ENCODE measurements around the gene FAM81A.
"Not testable (repeated sequence)": the region's sequence is repeated elsewhere in the genome, so short reads cannot be mapped to it uniquely, and the experiment has no call there.

FAM81A gene

GRCh38 chr15:59424616-59425015 is 13.4 kb upstream of the FAM81A start:
- Histone ChIP-seq H3K4me2 (ENCODE audit: low read length, poor library complexity, severe bottlenecking) (no peak overlapping the region), H3K4ac (ENCODE audit: low read depth in 1 of 2, low read length in 2 of 2) (no peak overlapping the region), H3K23ac (ENCODE audit: low read length in 2 of 2) (no peak overlapping the region), H2AK5ac (ENCODE audit: low read length, severe bottlenecking) (no peak overlapping the region), H3K27me3 (ENCODE audit: control insufficient read depth in 1 of 2, insufficient read depth in 1 of 2, low read length in 2 of 2) (peaks cover 10 to 24% of the 10 kb centered on the region in 2 experiments), H3K4me3 (ENCODE audit: insufficient read depth in 1 of 2, low read depth in 1 of 2, low read length in 2 of 2) (no peak overlapping the region), H3K27ac (ENCODE audit: low read length, poor library complexity, severe bottlenecking) (no peak overlapping the region), H2BK15ac (ENCODE audit: low read depth, poor library complexity, severe bottlenecking) (no peak overlapping the region), H3K79me1 (replicated peaks; ENCODE audit: low read length, poor library complexity, severe bottlenecking) (no peaks in the 10 kb centered on the region), H3K36me3 (ENCODE audit: control insufficient read depth in 1 of 2, insufficient read depth in 2 of 2, low read depth in 1 of 2, low read length in 2 of 2) (no peaks in the 10 kb centered on the region), H2BK120ac (ENCODE audit: low read depth, low read length) (no peak overlapping the region), H2BK12ac (ENCODE audit: low read length in 2 of 2) (no peak overlapping the region), H3K14ac (ENCODE audit: low read length in 2 of 2) (no peak overlapping the region), H3K9me3 (ENCODE audit: control insufficient read depth, low read length) (peaks cover 3% of the 10 kb centered on the region), H3K9ac (ENCODE audit: low read length) (no peak overlapping the region), H4K8ac (ENCODE audit: low read length) (no peak overlapping the region), H3K4me1 (ENCODE audit: control insufficient read depth, insufficient read depth, low read depth, low read length) (no peaks in the 10 kb centered on the region), H2AFZ (ENCODE audit: low read depth, low read length) (no peak overlapping the region), H3K18ac (ENCODE audit: low read depth in 1 of 2, low read length in 2 of 2) (no peak overlapping the region), H2BK5ac (ENCODE audit: low read depth, low read length, poor library complexity, severe bottlenecking) (no peak overlapping the region), H4K91ac (ENCODE audit: low read length) (no peak overlapping the region)
- DNase-seq = no peak
- 81% methylated on average over 5 of the region's 5 CpGs for WGBS

GRCh38 chr15:59428898-59429297 is 9.1 kb upstream of the FAM81A start:
- not testable (repeated sequence) for H3K4me1 ChIP-seq (ENCODE audit: control insufficient read depth, insufficient read depth, low read depth, low read length); H4K8ac ChIP-seq (ENCODE audit: low read length); H2BK12ac ChIP-seq (ENCODE audit: low read length in 2 of 2); H3K36me3 ChIP-seq (ENCODE audit: control insufficient read depth in 1 of 2, insufficient read depth in 2 of 2, low read depth in 1 of 2, low read length in 2 of 2); H3K27me3 ChIP-seq (ENCODE audit: control insufficient read depth in 1 of 2, insufficient read depth in 1 of 2, low read length in 2 of 2); H3K9ac ChIP-seq (ENCODE audit: low read length); H3K14ac ChIP-seq (ENCODE audit: low read length in 2 of 2); H2BK5ac ChIP-seq (ENCODE audit: low read depth, low read length, poor library complexity, severe bottlenecking); H3K9me3 ChIP-seq (ENCODE audit: control insufficient read depth, low read length); H3K4ac ChIP-seq (ENCODE audit: low read depth in 1 of 2, low read length in 2 of 2); H2BK120ac ChIP-seq (ENCODE audit: low read depth, low read length); H4K91ac ChIP-seq (ENCODE audit: low read length); DNase-seq; H3K23ac ChIP-seq (ENCODE audit: low read length in 2 of 2); H3K27ac ChIP-seq (ENCODE audit: low read length, poor library complexity, severe bottlenecking); H3K79me1 ChIP-seq (replicated peaks; ENCODE audit: low read length, poor library complexity, severe bottlenecking); H2BK15ac ChIP-seq (ENCODE audit: low read depth, poor library complexity, severe bottlenecking); H3K18ac ChIP-seq (ENCODE audit: low read depth in 1 of 2, low read length in 2 of 2); H3K4me2 ChIP-seq (ENCODE audit: low read length, poor library complexity, severe bottlenecking); H3K4me3 ChIP-seq (ENCODE audit: insufficient read depth in 1 of 2, low read depth in 1 of 2, low read length in 2 of 2); H2AK5ac ChIP-seq (ENCODE audit: low read length, severe bottlenecking); H2AFZ ChIP-seq (ENCODE audit: low read depth, low read length)
- 20% methylated on average over 1 of the region's 3 CpGs for WGBS

- Histone ChIP-seq H3K23ac (ENCODE audit: low read length in 2 of 2) (no peak overlapping the region), H2BK5ac (ENCODE audit: low read depth, low read length, poor library complexity, severe bottlenecking) (no peak overlapping the region), H3K4ac (ENCODE audit: low read depth in 1 of 2, low read length in 2 of 2) (no peak overlapping the region), H3K27ac (ENCODE audit: low read length, poor library complexity, severe bottlenecking) (no peak overlapping the region), H3K79me1 (replicated peaks; ENCODE audit: low read length, poor library complexity, severe bottlenecking) (no peaks in the 10 kb centered on the region), H3K4me2 (ENCODE audit: low read length, poor library complexity, severe bottlenecking) (no peak overlapping the region), H2AFZ (ENCODE audit: low read depth, low read length) (no peak overlapping the region), H4K91ac (ENCODE audit: low read length) (no peak overlapping the region), H3K27me3 (ENCODE audit: control insufficient read depth in 1 of 2, insufficient read depth in 1 of 2, low read length in 2 of 2) (peaks cover 26 to 32% of the 10 kb centered on the region in 2 experiments), H2BK15ac (ENCODE audit: low read depth, poor library complexity, severe bottlenecking) (no peak overlapping the region), H3K18ac (ENCODE audit: low read depth in 1 of 2, low read length in 2 of 2) (no peak overlapping the region), H2BK12ac (ENCODE audit: low read length in 2 of 2) (no peak overlapping the region), H3K4me1 (ENCODE audit: control insufficient read depth, insufficient read depth, low read depth, low read length) (peaks cover 4% of the 10 kb centered on the region), H2BK120ac (ENCODE audit: low read depth, low read length) (no peak overlapping the region), H3K9me3 (ENCODE audit: control insufficient read depth, low read length) (peaks cover 3% of the 10 kb centered on the region), H3K36me3 (ENCODE audit: control insufficient read depth in 1 of 2, insufficient read depth in 2 of 2, low read depth in 1 of 2, low read length in 2 of 2) (no peaks in the 10 kb centered on the region), H4K8ac (ENCODE audit: low read length) (no peak overlapping the region), H3K4me3 (ENCODE audit: insufficient read depth in 1 of 2, low read depth in 1 of 2, low read length in 2 of 2) (no peak overlapping the region), H2AK5ac (ENCODE audit: low read length, severe bottlenecking) (no peak overlapping the region), H3K14ac (ENCODE audit: low read length in 2 of 2) (no peak overlapping the region), H3K9ac (ENCODE audit: low read length) (no peak overlapping the region)
- WGBS = 100% methylated on average over 1 of the region's 1 CpG
- no peak for DNase-seq
These were observed 5.6 kb upstream of the FAM81A start for GRCh38 chr15:59432389-59432788.

- 75% methylated on average over 4 of the region's 4 CpGs for WGBS
- H3K4ac ChIP-seq (ENCODE audit: low read depth in 1 of 2, low read length in 2 of 2) = no peak overlapping the region
- no peak overlapping the region for H3K18ac ChIP-seq (ENCODE audit: low read depth in 1 of 2, low read length in 2 of 2)
These were observed 3.5 kb upstream of the FAM81A start for GRCh38 chr15:59434481-59434880.

More at GRCh38 chr15:59434481-59434880, 3.5 kb upstream of the FAM81A start:
- Histone ChIP-seq H2BK120ac (ENCODE audit: low read depth, low read length) (no peak overlapping the region), H3K27ac (ENCODE audit: low read length, poor library complexity, severe bottlenecking) (no peak overlapping the region), H3K36me3 (ENCODE audit: control insufficient read depth in 1 of 2, insufficient read depth in 2 of 2, low read depth in 1 of 2, low read length in 2 of 2) (no peaks in the 10 kb centered on the region), H3K79me1 (replicated peaks; ENCODE audit: low read length, poor library complexity, severe bottlenecking) (no peaks in the 10 kb centered on the region), H3K14ac (ENCODE audit: low read length in 2 of 2) (no peak overlapping the region), H2AFZ (ENCODE audit: low read depth, low read length) (no peak overlapping the region), H3K4me2 (ENCODE audit: low read length, poor library complexity, severe bottlenecking) (no peak overlapping the region), H2AK5ac (ENCODE audit: low read length, severe bottlenecking) (no peak overlapping the region), H4K8ac (ENCODE audit: low read length) (no peak overlapping the region), H2BK12ac (ENCODE audit: low read length in 2 of 2) (no peak overlapping the region), H3K23ac (ENCODE audit: low read length in 2 of 2) (no peak overlapping the region), H3K9ac (ENCODE audit: low read length) (no peak overlapping the region), H4K91ac (ENCODE audit: low read length) (no peak overlapping the region), H2BK5ac (ENCODE audit: low read depth, low read length, poor library complexity, severe bottlenecking) (no peak overlapping the region), H2BK15ac (ENCODE audit: low read depth, poor library complexity, severe bottlenecking) (no peak overlapping the region), H3K4me3 (ENCODE audit: insufficient read depth in 1 of 2, low read depth in 1 of 2, low read length in 2 of 2) (no peak overlapping the region), H3K27me3 (ENCODE audit: control insufficient read depth in 1 of 2, insufficient read depth in 1 of 2, low read length in 2 of 2) (peaks cover 26 to 36% of the 10 kb centered on the region in 2 experiments), H3K9me3 (ENCODE audit: control insufficient read depth, low read length) (peaks cover under 1% of the 10 kb centered on the region), H3K4me1 (ENCODE audit: control insufficient read depth, insufficient read depth, low read depth, low read length) (peaks cover 10% of the 10 kb centered on the region)
- DNase-seq = no peak

Measured in mesenchymal stem cell (in vitro differentiated cells and primary cell).